Ecto neural progenitor cell (in vitro differentiated cells): ENCODE measurements around the gene LATS2.

Source experiments
- DNase-seq: peaks from one replicate; pipeline ENCODE4 v3.0.0-alpha.2; 2018; ENCODE audit warnings: low spot score

The LATS2 gene

DNA sequence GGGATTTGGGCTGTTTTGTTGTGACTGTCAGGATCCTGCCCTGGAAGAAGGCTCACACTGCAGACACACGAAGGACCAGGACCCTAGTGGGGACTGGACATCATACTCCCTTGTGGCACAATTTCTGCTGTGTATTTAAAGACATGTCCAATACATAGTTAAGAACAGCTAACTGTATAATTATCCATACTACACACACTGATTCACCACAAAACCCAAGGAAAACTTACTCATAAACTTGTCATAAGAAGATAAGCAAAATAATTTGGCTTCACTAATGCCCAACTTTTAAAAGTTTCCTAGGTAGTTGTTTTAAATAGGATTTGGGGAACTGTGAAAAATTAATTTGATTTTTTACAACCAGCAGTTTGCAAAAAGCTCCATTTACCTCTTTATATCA, 46.1 kb downstream of the LATS2 start:
- no peak for DNase-seq

GRCh38 chr13:21014502-21015170, 46.8 kb downstream of the LATS2 start:
- no peak for DNase-seq

DNA sequence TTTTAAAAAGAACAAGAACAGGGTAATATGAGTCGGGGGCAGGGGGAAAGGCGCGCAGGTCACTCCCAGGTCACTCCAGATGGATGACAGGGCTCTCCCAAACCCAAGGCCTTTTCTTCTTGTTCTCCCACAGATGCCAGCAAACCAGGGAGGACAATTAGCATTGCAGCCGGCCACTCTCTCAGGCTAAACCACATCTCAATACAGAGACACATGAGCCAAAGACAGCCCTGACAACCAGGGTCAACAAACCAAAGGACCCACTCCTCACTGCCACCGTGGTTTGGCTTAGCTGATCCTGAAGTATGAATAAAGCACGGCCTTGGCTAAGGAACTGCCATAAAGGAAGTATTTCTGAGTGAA, 47.3 kb downstream of the LATS2 start:
- no peak for DNase-seq

DNA sequence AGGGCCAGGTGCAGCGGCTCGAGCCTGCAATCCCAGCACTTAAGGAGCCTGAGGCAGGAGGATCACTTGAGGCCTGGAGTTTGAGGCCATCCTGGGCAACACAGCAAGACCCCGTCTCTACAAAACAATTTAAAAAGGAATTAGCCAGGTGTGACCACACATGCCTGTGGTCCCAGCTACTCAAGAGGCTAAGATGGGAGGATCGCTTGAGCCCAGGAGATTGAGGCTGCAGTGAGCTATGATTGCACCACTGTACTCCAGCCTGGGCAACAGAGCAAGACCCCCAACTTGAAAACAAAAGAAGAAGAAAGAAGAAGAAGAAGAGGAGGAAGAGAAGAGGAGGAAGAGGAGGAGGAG, 47.7 kb downstream of the LATS2 start:
- no peak for DNase-seq

DNA sequence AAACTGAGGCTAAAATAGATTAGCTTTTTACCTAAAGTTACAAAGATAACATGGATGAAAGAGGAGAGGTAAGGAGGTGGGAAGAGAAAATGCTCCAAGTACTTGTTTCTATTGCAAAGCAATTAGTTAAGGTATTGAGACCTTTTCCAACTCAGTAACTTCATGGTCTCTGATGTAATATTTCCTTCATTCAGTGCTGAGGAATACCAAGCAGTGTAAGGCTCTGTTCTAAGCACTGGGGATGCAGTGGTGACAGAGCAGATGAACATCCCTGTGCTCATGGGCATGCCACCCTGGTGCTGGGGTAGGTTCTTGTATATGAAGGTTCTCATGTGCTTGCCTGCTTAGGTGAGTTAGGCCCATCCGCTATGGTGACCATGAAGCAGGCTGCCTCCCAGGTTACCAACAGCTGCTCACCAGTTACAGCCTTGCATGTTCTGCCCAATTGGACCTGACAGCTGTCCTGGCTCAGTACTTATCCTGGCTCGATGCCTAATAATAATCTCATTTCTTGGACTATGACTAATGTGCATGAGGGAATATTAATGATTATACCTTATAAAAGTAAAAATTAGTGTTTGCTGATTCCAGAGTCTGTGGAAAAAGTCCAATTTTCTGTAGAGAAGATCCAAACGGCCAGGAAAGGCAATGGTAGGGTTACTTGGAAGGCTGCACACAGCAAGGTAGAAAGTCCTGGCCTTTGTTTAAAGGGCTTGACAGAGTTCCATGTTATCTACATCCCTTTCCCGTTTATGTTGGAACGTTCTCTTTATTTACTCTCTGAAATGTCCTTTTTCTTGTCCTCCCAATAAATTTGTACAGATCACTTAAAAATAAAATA, 48.3 kb downstream of the LATS2 start:
- DNase-seq, result no peak

- no peak for DNase-seq
Measured at GRCh38 chr13:21012211-21012610, 49.2 kb downstream of the LATS2 start.

DNA sequence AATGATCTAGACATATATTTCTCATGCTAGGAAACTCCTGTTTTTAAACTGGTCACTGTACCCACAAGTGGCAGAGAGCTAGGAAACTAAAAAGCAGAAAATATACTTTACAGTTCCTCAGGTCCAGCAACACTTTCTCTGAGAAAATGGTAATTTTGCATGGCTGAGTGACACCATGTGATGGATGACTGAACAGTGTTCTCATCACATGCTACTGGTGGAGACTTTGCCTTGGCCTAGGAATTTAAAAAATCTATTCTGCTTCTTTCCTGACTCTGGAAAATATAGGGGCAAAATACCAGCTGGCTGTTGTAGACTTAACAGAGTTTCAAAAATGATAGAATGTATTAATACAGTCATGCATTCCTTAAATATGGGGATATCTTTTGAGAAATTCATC, 50.0 kb downstream of the LATS2 start:
- no peak for DNase-seq

DNA sequence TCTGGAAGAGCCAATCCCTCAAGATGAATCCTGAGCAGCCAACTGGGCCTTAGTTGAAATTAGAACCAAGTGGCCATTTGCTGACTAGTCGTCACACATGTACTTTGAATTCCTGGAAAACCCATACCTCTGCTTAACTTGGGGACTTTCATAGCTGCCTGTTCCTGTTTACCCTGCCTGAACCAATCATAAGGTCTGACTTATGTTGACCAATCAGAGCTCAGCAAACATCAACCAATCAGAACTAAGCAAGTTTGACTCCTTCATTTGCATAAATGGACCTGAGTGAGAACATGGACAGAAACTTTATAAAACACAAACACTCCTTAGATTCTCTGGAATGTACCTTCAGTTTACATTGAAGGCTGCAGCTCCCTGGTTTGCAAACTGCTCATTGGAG, 50.8 kb downstream of the LATS2 start:
- no peak for DNase-seq

GRCh38 chr13:21009036-21009435, 52.4 kb downstream of the LATS2 start:
- no peak for DNase-seq

GRCh38 chr13:21008026-21008425, 53.4 kb downstream of the LATS2 start:
- DNase-seq, result no peak

DNA sequence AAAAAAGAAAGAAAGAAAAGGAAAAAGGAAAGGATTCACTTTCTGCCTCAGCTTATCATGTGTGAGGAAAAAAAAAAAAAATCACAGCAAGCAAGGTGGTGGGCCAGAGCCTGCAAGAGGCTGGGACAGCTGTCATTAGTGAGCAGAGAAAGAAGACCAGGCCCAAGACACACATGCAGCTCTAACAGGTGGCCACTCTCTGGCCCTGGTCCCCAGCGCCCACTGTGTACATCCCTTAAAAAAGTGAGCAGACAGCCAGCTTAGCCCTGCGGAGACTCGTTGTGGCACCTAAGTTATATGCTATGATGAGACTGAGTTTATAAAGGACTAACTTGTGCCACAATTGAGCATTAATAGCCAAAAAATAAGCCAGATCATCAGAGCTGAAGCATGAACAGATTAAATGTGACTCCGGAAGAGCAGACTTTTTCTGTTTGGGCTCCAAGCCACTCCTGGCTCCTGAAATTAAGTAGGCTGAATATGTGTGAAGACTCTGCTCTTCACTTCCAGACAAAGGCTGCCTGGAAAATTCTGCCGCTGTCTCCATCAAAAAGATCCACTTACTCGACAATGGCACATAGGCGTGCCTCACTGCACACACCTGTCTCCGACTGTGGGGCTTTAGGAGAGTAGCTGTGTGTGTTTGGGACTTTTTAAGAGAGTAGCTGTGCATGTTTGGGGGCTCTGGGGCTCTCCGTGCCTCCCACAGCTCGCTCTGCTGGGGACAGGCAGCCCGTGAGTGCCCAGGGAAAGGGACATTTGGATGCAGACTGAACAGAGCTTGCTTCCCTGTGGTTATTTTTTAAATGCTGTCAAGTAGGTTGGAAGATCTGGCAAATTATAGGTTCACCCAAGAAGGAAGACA, 55.0 kb downstream of the LATS2 start:
- DNase-seq, result no peak

- DNase-seq, result no peak
Measured at GRCh38 chr13:21005193-21005592, 56.2 kb downstream of the LATS2 start.

- DNase-seq, result no peak
Measured at GRCh38 chr13:21001471-21001870, 59.9 kb downstream of the LATS2 start.

DNA sequence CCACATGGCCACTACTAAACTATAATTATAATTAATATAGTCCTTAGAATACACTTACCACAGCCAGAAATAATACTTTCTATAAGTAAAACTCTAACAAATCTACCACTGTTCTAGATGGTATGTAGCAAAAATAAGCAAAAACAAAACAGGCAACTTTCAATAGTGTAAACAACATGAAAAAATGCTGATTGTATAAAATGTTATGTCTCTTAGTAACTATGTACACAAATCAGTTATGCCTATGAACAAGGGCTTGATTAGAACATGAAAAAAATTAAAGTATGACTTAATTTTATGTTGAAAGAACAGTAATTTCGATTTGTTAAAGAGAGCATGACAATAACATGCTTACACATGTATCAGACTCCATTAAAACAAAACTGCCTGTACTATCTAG, 60.7 kb downstream of the LATS2 start:
- DNase-seq, result no peak

GRCh38 chr13:20998649-20999415, 62.6 kb downstream of the LATS2 start:
- no peak for DNase-seq

DNA sequence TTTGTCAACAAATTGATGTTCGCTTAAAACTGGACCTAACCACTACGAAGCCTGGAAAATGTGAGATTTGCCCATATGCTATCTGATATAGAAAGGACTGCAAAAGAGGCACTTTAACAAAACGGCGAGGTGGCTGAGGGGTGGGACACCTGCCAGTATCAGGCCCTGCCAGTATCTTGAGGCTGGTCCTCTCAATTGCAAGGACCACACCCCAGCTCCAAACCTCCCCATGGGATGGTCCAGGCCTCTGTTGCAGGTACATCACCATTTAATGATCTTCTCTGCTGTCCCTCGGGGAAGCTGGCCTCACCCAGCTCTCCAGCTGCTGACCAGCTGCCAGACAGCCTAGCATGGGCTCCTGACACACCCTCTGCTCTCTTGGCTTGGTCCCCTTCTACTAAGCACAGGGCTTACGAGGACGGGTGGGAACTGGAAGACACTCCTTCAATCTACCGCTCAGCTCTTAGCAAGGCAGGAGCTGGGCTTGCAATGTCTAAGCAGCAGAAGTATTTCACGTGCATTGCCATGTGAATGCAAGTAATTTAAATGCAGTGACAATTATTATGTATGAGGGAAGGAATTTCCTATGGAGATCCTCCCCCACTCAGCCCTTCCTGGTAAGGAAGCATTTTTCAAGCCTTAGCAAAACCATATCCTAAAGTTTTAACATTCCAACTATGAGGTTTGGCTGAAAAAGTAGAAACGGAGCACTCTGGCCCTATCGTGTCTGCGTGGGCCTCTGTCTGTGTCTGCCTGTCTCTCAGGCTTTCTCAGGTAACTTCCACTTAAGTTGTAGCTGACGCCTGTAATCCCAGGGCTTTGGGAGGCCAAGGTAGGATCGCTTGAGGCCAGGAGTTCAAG, 63.9 kb downstream of the LATS2 start:
- DNase-seq, result no peak

GRCh38 chr13:20995245-20995838, 66.0 kb downstream of the LATS2 start:
- no peak for DNase-seq

DNA sequence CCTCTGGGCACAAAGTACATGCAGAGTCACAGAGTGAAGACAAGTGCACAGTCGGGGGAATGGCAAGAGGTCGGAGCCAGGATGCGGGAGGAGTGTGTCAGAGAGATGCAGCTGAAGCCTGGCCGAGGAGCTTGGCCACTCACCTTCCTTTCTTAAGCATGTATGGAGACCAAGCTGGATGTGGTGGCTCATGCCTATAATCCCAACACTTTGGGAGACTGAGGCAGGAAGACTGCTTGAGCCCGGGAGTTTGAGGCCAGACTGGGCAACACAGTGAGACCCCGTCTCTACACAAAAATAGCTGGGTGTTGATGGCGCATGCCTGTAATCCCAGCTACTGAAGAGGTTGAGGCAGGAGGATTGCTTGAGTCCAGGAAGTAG, 67.0 kb downstream of the LATS2 start:
- no peak for DNase-seq

DNA sequence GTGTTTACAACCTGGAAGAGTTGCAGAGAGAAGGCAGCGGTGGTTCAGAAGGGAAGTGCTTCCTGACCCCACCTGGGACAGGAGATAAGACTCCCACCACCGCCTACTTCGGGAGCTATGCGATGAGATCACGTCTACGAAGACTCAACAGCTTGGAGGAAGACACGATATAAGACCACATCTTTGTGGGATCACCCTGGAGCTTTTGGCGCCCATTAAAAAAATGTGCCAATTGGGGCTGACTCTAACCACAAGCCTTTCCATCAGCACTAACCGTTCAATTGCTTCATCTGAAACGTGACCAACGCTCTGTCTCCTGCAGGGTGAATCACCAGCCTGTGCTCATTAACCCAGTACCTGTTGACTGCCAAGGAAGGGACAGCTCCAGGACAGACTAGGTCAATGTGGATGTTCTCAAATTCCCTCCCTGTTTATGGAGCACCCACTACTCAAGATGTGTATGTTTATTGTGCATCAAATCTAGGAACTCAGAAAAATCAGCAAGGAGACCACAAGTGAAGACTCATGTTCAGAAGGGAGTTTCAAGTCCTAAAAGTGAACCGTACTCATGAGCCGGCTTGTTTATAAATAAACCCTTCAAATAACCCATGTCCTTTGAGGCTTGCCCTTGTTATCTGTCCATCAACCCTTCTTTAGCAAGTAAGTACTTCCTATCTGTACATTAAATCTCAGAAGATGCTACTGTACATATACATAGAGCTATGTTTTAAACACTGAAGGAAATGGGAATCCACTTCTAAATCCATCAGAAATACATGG, 67.5 kb downstream of the LATS2 start:
- no peak for DNase-seq

GRCh38 chr13:20993211-20993610, 68.2 kb downstream of the LATS2 start:
- DNase-seq, result no peak
